PC-9 (cell line): ENCODE results near the gene CASP8.

Experiments used
- EZH2 ChIP-seq: fragments of 200-600 bp; sonication (generic); IDR thresholded peaks from 2 replicates; pipeline ENCODE4 v1.8.0; 2017; ENCODE audit warnings: antibody characterized with exemption, low read depth
- TF ChIP-seq, protein P1 (sequence below): fragments of 200-600 bp; sonication (generic); conservative IDR thresholded peaks from 2 replicates; pipeline ENCODE4 v1.6.1; 2017; ENCODE audit warnings: mixed run types, antibody characterized with exemption, mild to moderate bottlenecking, moderate library complexity

DNA sequence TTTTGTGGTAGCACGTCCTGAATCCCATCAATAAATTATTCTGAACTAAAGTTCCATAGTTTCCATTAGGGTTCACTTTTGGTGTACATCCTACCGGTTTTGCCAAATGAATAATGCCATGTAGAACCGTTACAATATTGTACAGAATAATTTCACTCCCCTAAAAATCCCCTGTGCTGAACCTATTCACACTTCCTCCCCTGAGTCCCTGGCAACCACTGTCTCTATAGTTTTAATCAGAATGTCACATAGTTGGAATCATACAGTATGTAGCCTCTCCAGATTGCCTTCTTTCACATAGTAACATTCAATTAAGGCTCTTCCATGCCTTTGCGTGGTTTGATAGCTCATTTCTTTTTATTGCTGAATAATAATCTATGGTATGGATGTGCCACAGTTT lies 9.6 kb upstream of the CASP8 start:
- TF ChIP-seq, protein P1, sequence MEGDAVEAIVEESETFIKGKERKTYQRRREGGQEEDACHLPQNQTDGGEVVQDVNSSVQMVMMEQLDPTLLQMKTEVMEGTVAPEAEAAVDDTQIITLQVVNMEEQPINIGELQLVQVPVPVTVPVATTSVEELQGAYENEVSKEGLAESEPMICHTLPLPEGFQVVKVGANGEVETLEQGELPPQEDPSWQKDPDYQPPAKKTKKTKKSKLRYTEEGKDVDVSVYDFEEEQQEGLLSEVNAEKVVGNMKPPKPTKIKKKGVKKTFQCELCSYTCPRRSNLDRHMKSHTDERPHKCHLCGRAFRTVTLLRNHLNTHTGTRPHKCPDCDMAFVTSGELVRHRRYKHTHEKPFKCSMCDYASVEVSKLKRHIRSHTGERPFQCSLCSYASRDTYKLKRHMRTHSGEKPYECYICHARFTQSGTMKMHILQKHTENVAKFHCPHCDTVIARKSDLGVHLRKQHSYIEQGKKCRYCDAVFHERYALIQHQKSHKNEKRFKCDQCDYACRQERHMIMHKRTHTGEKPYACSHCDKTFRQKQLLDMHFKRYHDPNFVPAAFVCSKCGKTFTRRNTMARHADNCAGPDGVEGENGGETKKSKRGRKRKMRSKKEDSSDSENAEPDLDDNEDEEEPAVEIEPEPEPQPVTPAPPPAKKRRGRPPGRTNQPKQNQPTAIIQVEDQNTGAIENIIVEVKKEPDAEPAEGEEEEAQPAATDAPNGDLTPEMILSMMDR = no peak
- no peak for TF ChIP-seq EZH2
